WTC11 (cell line): ENCODE data around the gene OR4E2. TPM values are rescaled to one million over a fixed set of nuclear protein-coding genes. Genes with fewer than 3 reads are reported as not detected.

Source experiments
- ATAC-seq: fragments of 200-7000 bp; cut with Tn5 transposase; 2 replicates; pipeline ENCODE4 v1.10.0; 2021; ENCODE audit warnings: mild to moderate bottlenecking, moderate library complexity
- CTCF ChIA-PET: fragments of 300-600 bp; sonication (Branson Sonifier 250); formaldehyde crosslinking; loops from one replicate; lab custom pipeline; 2021; ENCODE audit warnings: antibody characterized with exemption; lab: Charles Lee
- POLR2A ChIA-PET: fragments of 350-600 bp; sonication (Branson Sonifier 250); formaldehyde crosslinking; loops from one replicate; lab custom pipeline; 2021; ENCODE audit warnings: antibody characterized with exemption; lab: Charles Lee
- DNase-seq: peaks from one replicate; pipeline ENCODE4 v3.0.0; 2021; ENCODE audit warnings: low spot score
- H3K27ac Mint-ChIP-seq: 2 replicates; pipeline ENCODE4 v1.8.0; 2021; ENCODE audit warnings: mixed read lengths
- H3K27me3 Mint-ChIP-seq: 2 replicates; pipeline ENCODE4 v1.8.0; 2021; ENCODE audit warnings: low read depth, mild to moderate bottlenecking, moderate library complexity, mixed read lengths
- H3K36me3 Mint-ChIP-seq: 2 replicates; pipeline ENCODE4 v1.8.0; 2021; ENCODE audit warnings: mixed read lengths
- H3K4me1 Mint-ChIP-seq: 2 replicates; pipeline ENCODE4 v1.8.0; 2022; ENCODE audit warnings: mixed read lengths
- H3K4me3 Mint-ChIP-seq: 2 replicates; pipeline ENCODE4 v1.8.0; 2021; ENCODE audit warnings: mild to moderate bottlenecking, moderate library complexity, mixed read lengths
- H3K9me3 Mint-ChIP-seq: 2 replicates; pipeline ENCODE4 v1.8.0; 2021; ENCODE audit warnings: mixed read lengths
- ATF1 ChIP-seq: sonication (generic); formaldehyde crosslinking; IDR thresholded peaks from 2 replicates; pipeline ENCODE4 v1.8.1; 2023; ENCODE audit warnings: mild to moderate bottlenecking, moderate library complexity, missing genetic modification reagents
- ATF2 ChIP-seq: sonication (generic); formaldehyde crosslinking; IDR thresholded peaks from 2 replicates; pipeline ENCODE4 v1.8.1; 2022; ENCODE audit warnings: low read depth, missing genetic modification reagents, borderline replicate concordance
- ATF3 ChIP-seq: sonication (generic); formaldehyde crosslinking; conservative IDR thresholded peaks from 2 replicates; pipeline ENCODE4 v1.8.1; 2022; ENCODE audit warnings: mild to moderate bottlenecking, missing genetic modification reagents
- CREM ChIP-seq: sonication (generic); formaldehyde crosslinking; IDR thresholded peaks from 2 replicates; pipeline ENCODE4 v1.8.1; 2022; ENCODE audit warnings: mild to moderate bottlenecking, missing genetic modification reagents, moderate library complexity
- CTCF ChIP-seq: fragments of 200-600 bp; IDR thresholded peaks from 2 replicates; pipeline ENCODE4 v1.8.0; 2022; ENCODE audit warnings: antibody characterized with exemption
- EMX1 ChIP-seq: fragments of 250-450 bp; sonication (Bioruptor Pico); IDR thresholded peaks from 2 replicates; pipeline ENCODE4 v1.8.0; 2021; ENCODE audit warnings: mild to moderate bottlenecking
- ERG ChIP-seq: fragments of 250-450 bp; sonication (Bioruptor Pico); IDR thresholded peaks from 2 replicates; pipeline ENCODE4 v1.8.0; 2021; ENCODE audit warnings: mild to moderate bottlenecking
- ESRRA ChIP-seq: sonication (generic); formaldehyde crosslinking; IDR thresholded peaks from 2 replicates; pipeline ENCODE4 v1.8.1; 2022; ENCODE audit warnings: mild to moderate bottlenecking, missing genetic modification reagents, borderline replicate concordance
- FOXP1 ChIP-seq: sonication (generic); formaldehyde crosslinking; IDR thresholded peaks from 2 replicates; pipeline ENCODE4 v1.8.0; 2022; ENCODE audit warnings: missing genetic modification reagents, mild to moderate bottlenecking, moderate library complexity, borderline replicate concordance
- IRF2 ChIP-seq: sonication (generic); formaldehyde crosslinking; IDR thresholded peaks from 2 replicates; pipeline ENCODE4 v1.8.0; 2022; ENCODE audit warnings: low read depth, missing genetic modification reagents, borderline replicate concordance
- MAX ChIP-seq: sonication (generic); formaldehyde crosslinking; IDR thresholded peaks from 2 replicates; pipeline ENCODE4 v1.8.0; 2022; ENCODE audit warnings: mild to moderate bottlenecking, missing genetic modification reagents
- NFATC4 ChIP-seq: fragments of 250-450 bp; sonication (Bioruptor Pico); IDR thresholded peaks from 2 replicates; pipeline ENCODE4 v1.9.0; 2021; ENCODE audit warnings: mild to moderate bottlenecking
- NFE2L1 ChIP-seq: sonication (generic); formaldehyde crosslinking; IDR thresholded peaks from 2 replicates; pipeline ENCODE4 v1.8.1; 2023; ENCODE audit warnings: missing genetic modification reagents
- NR1H2 ChIP-seq: sonication (generic); formaldehyde crosslinking; IDR thresholded peaks from 2 replicates; pipeline ENCODE4 v1.9.0; 2021; ENCODE audit warnings: mild to moderate bottlenecking, moderate library complexity, missing genetic modification reagents
- RORB ChIP-seq: fragments of 250-450 bp; sonication (Bioruptor Pico); IDR thresholded peaks from 2 replicates; pipeline ENCODE4 v1.9.0; 2021; ENCODE audit warnings: mild to moderate bottlenecking
- SMAD4 ChIP-seq: sonication (generic); formaldehyde crosslinking; IDR thresholded peaks from 2 replicates; pipeline ENCODE4 v1.8.0; 2022; ENCODE audit warnings: mild to moderate bottlenecking, missing genetic modification reagents
- SP1 ChIP-seq: sonication (generic); formaldehyde crosslinking; conservative IDR thresholded peaks from 2 replicates; pipeline ENCODE4 v1.8.1; 2022; ENCODE audit warnings: missing genetic modification reagents
- ZNF121 ChIP-seq: sonication (generic); formaldehyde crosslinking; IDR thresholded peaks from 2 replicates; pipeline ENCODE4 v1.8.0; 2023; ENCODE audit warnings: missing genetic modification reagents
- ZNF425 ChIP-seq: fragments of 250-450 bp; sonication (Bioruptor Pico); conservative IDR thresholded peaks from 2 replicates; pipeline ENCODE4 v1.9.0; 2021; ENCODE audit warnings: mild to moderate bottlenecking
- ZNF512 ChIP-seq: sonication (generic); formaldehyde crosslinking; IDR thresholded peaks from 2 replicates; pipeline ENCODE4 v1.8.1; 2022; ENCODE audit warnings: missing genetic modification reagents, borderline replicate concordance
- ZNF532 ChIP-seq: fragments of 250-450 bp; sonication (Bioruptor Pico); IDR thresholded peaks from 2 replicates; pipeline ENCODE4 v1.9.0; 2021; ENCODE audit warnings: mild to moderate bottlenecking, borderline replicate concordance
- ZNF671 ChIP-seq: fragments of 250-450 bp; sonication (Bioruptor Pico); IDR thresholded peaks from 2 replicates; pipeline ENCODE4 v1.8.0; 2021; ENCODE audit warnings: mild to moderate bottlenecking
- total RNA-seq: library from RNA; stranded (reverse); gene quantifications from 3 replicates; pipeline ENCODE4 v1.2.3, GENCODE V29; 2021

The OR4E2 gene
- total RNA-seq, 1 experiment from 2014 or later, result not detected

GRCh38 chr14:21711360-21711961, 57.8 kb downstream of the OR4E2 start:
- peaks cover 16% of the 10 kb centered on the region for H3K27me3 Mint-ChIP-seq
- H3K4me1 Mint-ChIP-seq, result no peaks in the 10 kb centered on the region
- no peak overlapping the region for H3K27ac Mint-ChIP-seq
- H3K4me3 Mint-ChIP-seq, result no peak overlapping the region
- POLR2A ChIA-PET, result no interaction called here
- no peak for DNase-seq
- H3K9me3 Mint-ChIP-seq, result peaks cover 23% of the 10 kb centered on the region
- CTCF ChIA-PET, result interaction anchor here (0.6 to 7.8 kb wide), 16 partner anchors 9 to 395 kb away, joined by 3 to 74 read pairs (median 3); no protein-coding TSS in a partner anchor
- ATAC-seq, result peak; percentile 59; the same call in 1 of the 2 replicates
- H3K36me3 Mint-ChIP-seq, result no peaks in the 10 kb centered on the region
- TF ChIP-seq CTCF, result peak; percentile 64
- no peak for TF ChIP-seq FOXP1
- TF ChIP-seq ZNF532 (CRISPR knock-in tag), result no peak
- no peak for TF ChIP-seq ZNF121 (CRISPR knock-in tag)
- no peak for TF ChIP-seq ATF2 (CRISPR knock-in tag)
- TF ChIP-seq RORB (CRISPR knock-in tag), result no peak
- no peak for TF ChIP-seq SP1 (CRISPR knock-in tag)
- no peak for TF ChIP-seq NR1H2 (CRISPR knock-in tag)
- no peak for TF ChIP-seq ATF3

- Mint-ChIP-seq H3K27ac (no peak overlapping the region), H3K27me3 (peaks cover 16% of the 10 kb centered on the region), H3K36me3 (no peaks in the 10 kb centered on the region), H3K4me1 (no peaks in the 10 kb centered on the region), H3K4me3 (no peak overlapping the region), H3K9me3 (peaks cover 17% of the 10 kb centered on the region)
- TF ChIP-seq ATF1, result no peak
- no peak for TF ChIP-seq CREM (CRISPR knock-in tag)
- TF ChIP-seq ERG (CRISPR knock-in tag), result no peak
- TF ChIP-seq ZNF671 (CRISPR knock-in tag), result no peak
- no peak for TF ChIP-seq MAX (CRISPR knock-in tag)
- no peak for TF ChIP-seq NFATC4 (CRISPR knock-in tag)
- TF ChIP-seq NFE2L1 (CRISPR knock-in tag), result no peak
- TF ChIP-seq EMX1 (CRISPR knock-in tag), result no peak
- no peak for TF ChIP-seq SMAD4 (CRISPR knock-in tag)
- no peak for TF ChIP-seq ZNF425 (CRISPR knock-in tag)
- TF ChIP-seq ESRRA (CRISPR knock-in tag), result no peak
- no peak for TF ChIP-seq IRF2
- TF ChIP-seq ZNF512 (CRISPR knock-in tag), result no peak
- TF ChIP-seq ZNF121 (CRISPR knock-in tag), result no peak
- ChIA-PET CTCF (interaction anchor here (1.2 to 7.8 kb wide), 5 partner anchors 12 to 140 kb away, joined by 3 to 74 read pairs (median 5); no protein-coding TSS in a partner anchor), POLR2A (no interaction called here)
- DNase-seq (no peak), ATAC-seq (no peak)
Measured at GRCh38 chr14:21712036-21712435, 58.4 kb downstream of the OR4E2 start.
